NCI-H1048 (cell line): ENCODE results near the gene SLC10A2.
"Not testable (repeated sequence)": the region's sequence is repeated elsewhere in the genome, so short reads cannot be mapped to it uniquely, and the experiment has no call there.

ENCODE experiments used
- DNase-seq: peaks from one replicate; lab custom pipeline; 2025; lab: John Stamatoyannopoulos, UW

SLC10A2 gene, protein sequence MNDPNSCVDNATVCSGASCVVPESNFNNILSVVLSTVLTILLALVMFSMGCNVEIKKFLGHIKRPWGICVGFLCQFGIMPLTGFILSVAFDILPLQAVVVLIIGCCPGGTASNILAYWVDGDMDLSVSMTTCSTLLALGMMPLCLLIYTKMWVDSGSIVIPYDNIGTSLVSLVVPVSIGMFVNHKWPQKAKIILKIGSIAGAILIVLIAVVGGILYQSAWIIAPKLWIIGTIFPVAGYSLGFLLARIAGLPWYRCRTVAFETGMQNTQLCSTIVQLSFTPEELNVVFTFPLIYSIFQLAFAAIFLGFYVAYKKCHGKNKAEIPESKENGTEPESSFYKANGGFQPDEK

DNA sequence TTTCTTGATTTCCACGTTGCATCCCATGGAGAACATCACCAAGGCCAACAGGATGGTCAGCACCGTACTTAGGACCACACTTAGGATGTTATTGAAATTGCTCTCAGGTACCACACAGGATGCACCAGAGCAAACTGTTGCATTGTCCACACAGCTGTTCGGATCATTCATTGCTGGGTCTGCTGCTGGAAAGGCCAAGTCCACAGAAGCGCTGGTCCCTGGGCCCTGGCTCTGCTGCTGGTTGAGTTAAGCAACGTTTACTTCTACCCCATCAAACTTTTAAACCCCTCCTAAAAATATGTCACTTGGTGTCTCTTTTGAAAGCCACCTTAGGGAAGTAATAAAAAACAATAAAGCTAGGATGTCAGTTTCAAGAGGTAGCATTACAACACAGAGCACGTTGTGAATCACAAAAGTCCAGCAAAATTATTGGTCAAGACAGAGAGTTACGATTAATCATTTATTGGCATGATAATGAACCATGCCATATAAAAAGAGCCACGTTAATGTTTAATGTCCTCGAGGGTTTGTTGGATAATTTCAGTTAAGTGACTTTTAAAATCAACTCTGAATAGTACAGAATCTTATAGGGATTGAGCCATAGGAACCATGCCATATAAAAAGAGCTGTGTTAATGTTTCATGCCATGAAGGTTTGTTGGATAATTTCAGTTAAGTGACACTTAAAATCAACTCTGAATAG is at the start of gene SLC10A2:
Gene SLC10A2, minus strand, starts transcription at position 339 of the 702 bp plus-strand sequence. Its CDS starts 168 bp downstream, at position 171.
- no peak for DNase-seq

DNA sequence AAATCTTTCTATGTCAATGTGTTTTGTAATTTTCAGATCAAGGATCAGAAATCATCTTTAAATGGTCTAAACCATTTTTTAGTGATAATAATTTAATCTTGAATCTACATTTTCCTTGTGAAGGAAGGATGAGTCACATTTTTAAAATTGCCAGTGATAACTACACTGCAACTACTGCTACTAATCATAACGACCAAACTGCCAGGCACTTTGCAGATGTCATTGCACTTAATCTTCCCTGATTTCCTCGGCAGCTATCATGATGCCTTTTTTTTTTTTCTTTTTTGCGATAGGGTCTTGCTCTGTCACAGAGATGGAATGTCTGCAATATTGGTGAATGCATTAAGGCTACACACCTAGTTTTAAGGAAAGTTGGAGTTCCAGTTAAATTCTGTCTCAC is 41.4 kb upstream of the SLC10A2 start:
- no peak for DNase-seq

DNA sequence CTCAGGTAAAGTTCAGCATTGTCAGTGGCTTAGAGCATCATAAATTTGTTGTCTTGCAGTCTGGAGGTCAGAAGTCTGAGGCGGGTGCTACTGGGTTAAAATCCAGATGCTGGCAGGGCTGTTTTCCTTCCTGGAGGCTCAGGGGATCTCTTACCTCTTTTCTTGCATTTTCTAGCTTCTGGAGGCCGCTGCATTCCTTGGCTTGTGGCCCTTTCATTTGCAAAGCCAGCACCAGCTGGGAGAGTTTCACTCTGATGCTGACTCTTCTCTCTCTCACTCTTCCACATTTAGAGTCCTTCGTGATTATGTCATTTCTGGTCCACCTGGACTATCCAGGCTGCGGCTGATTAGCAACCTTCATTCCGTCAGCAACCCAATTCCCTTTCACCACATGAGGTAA is 38.1 kb upstream of the SLC10A2 start:
- DNase-seq = no peak

DNA sequence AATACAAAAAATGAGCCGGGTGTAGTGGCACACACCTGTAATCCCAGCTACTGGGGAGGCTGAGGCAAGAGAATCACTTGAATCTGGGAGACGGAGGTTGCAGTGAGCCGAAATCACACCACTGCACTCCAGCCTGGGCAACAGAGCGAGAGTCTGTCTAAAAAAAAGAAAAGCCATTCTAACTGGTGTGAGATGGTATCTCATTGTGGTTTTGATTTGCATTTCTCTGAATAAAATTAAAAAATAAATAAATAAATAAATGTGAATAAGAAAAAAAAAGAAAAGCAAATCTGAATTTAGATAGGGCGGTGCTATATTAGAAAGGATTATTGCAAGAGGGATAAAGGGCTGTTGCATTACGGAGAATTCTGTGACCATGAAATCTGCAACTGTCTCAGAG is 37.2 kb upstream of the SLC10A2 start:
- not testable (repeated sequence) for DNase-seq

DNA sequence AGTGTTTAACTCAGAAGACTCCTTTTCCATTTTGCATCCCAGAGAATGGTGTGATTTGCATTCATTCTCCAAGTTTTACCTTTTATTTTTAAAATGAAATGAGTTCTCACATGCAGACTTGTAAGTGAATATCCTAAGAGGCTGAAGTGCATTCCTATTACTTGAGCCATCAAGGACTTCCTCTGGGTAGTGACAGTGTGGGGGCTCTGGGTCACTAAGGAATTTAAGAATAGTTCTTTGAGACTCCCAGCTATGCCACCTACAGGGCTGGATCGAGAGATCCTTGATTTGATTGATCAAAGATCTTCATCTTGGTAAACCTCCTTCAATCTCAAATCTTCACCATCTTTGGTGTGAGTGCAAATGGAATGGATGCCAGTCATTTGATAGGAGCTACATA is 36.3 kb upstream of the SLC10A2 start:
- no peak for DNase-seq

DNA sequence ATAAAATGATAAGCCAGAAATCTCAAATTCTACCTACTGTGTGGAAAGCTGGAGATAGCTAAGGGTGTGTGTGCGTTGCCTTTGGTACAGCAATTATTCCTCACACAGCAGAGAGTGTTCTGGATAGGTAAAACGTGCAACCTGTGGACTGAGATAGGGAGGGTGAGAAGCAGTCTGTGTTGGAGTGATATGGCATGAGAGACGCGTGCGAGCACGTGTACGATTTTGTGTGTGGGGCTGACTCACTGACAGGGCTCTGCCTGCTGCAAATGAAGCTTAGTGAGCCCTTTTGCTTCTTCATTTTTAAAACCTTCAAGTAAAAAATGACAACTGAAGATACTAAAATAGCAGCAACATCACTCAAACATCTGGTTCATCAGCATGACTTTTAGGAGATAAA is 35.7 kb upstream of the SLC10A2 start:
- no peak for DNase-seq

DNA sequence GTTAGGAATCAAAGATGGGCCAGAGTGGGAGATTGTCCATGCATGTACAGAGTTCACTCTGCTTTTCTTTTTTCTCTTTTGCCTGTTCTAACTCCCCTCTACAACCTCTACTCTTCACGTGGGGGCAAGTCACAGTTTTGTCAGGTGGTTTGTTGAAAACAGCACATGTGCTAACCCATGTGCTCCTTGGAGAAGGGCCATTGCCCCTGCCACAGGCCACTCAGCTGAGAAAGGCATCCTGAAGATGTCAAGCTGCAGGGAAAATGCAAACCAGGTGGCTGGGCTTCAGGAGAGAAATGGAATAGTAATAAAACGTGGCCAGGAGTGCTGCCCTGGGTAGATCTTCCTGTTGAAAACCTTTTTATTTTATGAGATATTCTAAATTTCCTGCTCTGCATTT is 35.3 kb upstream of the SLC10A2 start:
- DNase-seq = no peak

DNA sequence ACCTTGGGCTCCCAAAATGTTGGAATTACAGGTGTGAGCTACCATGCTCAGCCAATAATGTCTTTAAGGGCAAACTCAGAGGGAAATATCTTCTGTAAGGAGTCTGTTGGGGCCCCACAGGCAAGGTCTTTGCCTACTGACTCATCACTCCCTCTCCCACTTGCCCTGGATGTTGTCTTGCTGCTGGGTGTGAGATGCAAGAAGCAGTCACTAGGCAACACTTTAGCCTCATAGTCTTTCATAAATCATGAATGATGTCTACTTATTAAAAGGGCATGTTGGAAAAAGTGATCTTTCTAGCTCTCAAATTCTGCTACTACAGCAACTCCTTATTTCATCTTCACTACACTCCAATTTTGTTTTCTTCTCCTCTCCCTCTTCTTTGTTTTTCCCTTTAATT is 34.6 kb upstream of the SLC10A2 start:
- no peak for DNase-seq

DNA sequence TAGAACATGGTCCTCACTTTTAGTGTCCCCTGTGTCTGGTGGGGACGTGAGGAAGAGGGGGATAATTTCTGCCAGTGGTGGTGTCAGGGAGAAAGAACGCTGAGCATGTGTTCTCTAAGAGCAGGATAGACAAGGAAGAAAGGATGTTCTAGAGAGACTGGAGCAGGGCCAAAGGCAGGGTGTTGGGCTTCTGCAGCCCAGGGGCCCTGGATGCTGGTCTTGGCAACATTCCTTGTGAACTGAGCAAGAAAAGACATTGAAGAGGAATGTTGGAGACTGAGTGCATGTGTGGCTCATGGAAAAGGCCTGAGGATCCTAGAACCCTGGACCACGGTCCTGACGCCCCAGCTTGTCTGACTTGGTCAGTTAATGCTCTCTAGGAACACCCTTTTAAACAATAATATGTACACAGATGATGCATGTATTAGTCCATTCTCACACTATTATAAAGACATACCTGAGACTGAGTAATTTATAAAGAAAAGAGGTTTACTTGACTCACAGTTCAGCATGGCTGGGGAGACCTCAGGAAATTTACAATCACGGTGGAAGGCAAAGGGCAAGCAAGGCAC is 33.6 kb upstream of the SLC10A2 start:
- DNase-seq = no peak

DNA sequence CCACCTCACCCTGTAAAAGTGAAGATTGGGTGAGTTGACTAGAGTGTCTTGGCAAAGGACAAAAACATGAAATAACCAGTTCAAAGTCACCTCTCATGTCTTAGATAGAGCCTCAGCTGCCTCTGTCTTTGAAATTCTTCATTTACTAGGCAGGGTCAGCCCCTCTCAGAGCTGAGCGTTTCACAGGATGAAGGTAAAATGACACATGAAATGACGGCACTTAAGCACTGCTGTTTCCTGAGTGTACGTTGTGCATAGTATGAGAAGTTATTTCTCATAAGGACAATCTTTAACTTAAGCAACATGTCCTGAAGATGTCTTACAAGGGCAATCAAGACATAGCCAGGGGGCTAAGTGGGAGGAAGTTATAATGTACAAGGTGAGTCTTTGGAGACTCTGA is 32.3 kb upstream of the SLC10A2 start:
- no peak for DNase-seq

DNA sequence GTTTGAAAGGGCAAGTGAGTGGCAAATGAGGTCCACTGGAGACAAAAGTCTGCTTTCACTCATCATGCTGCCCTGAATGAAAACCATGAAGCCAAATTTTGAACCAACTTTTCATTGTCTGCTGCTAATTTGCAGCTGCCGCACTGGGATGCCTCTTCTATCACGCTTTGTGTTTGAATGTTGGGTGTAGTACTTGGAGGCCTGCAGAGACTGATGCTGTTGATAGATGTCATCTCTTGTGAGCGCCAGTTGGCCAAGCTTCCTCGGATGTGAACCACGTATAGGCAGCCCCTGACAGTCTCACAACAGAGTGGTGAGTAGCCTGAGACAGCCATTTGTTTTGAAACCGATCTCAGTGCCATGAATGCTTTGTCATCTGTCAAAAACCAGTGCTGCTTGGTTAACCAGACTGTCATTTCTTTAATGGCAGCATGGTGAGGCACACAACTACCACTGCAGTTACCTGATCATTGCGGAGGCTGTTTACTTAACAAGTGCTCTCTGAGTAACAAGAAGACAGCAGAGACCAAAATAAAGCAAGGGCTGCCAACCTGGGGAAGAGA is 31.2 kb upstream of the SLC10A2 start:
- DNase-seq = no peak

DNA sequence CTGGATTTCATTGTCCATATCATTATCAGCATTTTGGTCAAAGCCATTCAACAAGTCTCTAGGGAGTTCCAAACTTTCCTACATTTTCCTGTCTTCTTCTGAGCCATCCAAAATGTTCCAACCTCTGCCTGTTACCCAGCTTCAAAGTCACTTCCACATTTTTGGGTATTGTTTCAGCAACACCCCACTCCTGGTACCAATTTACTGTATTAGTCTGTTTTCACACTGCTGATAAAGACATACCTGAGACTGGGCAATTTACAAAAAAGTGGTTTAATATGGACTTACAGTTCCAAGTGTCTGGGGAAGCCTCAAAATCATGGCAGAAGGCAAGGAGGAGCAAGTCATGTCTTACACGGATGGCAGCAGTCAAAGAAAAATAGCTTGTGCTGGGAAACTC is 27.4 kb upstream of the SLC10A2 start:
- DNase-seq = not testable (repeated sequence)

DNA sequence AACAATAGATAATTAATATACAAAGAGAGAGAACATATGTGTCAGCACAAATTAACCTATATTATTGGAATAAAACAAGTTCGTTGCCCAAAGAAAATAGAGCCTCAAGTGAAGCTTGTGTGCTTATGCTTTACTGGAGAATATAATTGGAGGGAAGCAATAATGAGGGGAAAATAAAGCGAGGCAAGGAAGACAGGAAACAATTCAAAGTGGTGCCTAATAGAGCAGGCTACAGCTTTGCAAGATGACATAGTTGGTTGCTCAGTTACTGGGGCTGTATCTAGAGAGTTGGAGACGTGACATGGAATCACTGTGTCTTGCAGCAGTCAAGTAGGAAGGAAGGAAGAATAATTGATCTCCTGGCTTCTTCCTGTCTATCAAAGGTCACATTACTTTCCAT is 21.1 kb upstream of the SLC10A2 start:
- DNase-seq = no peak

DNA sequence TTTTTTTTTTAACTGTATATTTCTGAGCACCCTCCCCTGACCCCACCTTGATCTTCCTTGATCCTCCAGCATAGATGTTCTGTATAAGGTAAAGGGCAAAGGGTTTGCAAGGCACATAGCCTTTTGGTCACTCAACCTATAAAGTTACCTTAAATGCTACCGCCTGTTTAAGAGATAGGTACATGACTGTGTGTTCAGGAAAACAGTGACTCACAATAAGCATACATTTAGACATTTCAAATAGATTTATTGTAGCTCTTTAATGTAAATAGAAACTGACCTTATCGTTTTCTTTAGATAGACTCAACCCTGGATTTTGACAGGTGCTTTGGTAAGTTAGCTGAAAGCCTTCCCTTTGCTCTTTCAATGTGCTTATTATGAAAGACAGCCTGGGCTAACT is 15.2 kb upstream of the SLC10A2 start:
- no peak for DNase-seq

DNA sequence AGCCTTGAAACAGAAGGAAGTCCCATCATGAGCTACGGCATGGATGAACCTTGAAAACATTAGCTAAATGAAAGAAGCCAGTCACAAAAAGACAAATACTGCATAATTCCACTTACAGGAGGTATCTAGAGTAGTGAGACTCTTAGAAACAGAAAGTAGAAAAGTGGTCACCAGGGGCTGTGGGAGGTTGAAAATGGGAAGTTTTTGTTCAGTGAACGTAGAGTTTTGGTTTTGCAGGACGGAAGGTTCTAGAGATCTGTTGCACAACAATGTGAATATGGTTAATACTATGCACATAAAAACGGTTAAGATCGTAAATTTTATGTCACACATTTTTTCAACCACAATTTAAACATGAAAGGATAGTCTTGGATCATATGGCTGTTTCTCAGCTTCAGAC is 11.9 kb upstream of the SLC10A2 start:
- no peak for DNase-seq

DNA sequence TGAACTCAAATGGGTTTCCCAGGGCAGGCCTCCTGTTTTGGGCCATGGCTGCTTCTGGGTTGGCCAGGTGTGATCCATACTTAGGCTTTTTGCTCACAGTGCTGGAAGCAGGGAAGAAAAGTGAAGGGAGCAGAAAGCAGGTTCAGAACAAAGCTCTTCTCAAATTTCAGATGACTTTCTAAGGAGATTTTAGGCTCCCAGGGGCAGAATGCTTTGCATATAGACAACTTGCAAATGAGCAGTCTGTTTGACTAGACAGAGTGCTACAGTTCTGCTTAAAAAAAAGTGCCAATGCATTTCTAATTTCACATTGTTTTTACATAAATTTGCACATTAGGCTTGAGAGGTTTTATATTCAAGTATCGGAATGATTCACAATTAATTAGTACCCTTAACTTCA is 2.6 kb upstream of the SLC10A2 start:
- DNase-seq = peak; percentile 67

DNA sequence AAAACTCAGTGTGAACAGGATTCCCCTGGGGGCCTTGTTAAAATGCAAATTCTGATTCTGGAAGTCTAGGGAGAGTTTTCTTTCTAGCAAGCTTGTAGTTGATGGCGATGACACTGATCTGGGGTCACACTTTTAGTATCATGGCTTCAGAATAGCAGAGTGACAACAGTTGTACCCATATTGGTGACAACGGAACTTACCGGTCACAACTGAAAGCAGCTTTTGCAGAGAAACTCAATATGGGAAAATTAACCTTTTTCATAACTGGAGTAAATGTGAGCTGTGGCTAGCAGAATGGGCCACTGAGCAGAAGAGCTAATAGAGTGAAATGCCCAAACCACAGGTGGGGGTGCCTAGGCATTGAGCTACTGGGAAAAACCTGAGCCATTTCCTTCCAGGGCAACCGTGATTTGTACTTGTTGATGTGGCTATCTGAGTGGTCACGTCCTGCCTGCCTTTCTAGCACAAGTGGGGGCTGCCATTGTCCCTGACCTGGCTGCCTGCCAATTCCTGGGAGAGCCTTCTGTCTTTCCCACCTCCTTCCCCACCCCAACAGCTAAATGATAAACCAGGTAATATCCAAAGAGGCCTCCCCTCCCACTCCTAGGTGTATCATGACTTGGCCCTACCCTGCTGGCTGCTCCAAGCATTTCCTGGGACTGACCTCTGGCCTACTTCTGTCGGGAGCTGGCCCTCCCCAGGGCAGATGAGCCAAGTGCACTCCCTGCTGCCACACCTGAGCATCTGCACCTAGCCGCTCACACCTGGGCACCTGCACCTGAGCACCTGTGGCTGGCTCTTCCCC is 1.7 kb upstream of the SLC10A2 start:
- peak; percentile 31 for DNase-seq

DNA sequence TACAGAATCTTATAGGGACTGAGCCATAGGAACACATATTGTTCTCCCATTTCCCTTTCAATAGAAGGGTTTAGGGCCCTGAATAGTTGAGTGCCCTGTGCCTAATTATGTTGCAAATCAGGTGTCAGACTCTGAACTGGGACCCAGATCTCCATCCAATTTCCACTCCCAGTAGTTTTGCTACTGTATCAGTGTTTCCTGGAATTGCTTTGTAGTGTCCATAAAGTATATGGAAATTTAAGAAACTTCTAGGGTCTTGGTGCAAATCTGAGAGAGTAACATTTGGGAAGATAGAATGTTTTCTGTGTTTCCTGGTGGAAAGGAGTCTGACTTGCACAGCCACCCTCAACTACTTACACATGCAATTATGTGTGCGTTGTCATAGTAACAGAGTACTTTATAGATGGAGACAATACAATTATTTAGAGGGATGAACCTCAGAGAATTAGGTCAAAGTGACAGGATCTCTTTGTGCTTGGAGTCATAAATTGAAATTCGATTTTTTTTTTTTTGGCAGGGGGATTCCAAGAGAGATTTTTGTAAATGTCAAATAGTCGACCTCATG is 646 bp upstream of the SLC10A2 start:
- no peak for DNase-seq

DNA sequence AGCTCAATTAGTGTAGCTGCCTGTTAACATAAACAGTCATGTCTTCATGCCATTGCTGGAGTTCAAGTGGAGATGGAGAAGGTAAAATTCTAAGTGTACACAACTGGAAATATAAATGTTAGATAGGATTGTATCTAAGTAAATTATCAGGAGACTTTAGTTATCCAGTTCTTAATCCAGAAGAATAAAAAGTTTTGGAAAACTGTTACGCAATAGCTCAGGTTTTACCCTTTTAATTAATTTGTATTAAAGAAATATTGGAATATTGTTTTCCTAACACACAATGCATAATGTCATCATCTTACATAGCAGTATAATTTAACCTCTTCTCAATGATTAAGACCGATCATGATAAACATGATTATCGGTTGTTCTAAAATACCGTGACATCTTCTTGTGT is 2.8 kb downstream of the SLC10A2 start:
- no peak for DNase-seq

DNA sequence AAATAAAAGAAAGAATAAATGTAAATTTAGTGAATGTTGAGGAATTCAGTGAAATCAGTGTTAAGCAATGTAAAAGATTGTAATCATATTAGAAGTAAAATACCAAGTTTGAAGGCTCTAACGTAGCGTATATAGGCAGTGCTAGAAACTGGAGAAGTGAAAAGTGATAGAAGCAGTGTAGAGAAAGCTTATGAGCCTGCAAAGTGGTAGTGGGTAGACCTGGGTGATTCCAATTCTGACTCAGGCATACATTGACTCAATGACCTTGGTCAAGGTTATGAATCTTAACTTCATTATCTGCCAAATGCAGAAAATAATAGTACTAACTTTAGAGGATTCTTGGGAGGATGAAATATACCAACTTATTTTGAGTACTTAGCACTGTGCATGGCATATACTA is 4.1 kb downstream of the SLC10A2 start:
- no peak for DNase-seq

DNA sequence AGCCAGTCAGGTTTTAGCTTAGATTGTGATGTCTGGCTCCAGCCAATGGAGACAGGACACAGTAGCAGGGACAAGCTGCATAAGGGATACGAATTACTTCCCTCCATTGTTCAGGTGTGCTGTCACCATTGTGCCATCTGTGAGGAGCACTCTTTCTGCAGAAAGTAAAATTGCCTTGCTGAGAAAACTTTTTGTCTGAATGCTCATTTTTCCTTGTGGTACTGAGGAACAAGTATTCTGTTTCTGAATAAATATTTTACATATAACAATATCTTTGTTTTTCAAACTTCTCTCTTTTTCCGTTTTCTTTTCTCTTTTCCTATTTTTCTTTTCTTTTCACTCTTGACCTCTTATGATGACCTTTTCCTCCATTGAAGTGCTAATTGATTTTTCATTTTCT is 10.2 kb downstream of the SLC10A2 start:
- DNase-seq = no peak

DNA sequence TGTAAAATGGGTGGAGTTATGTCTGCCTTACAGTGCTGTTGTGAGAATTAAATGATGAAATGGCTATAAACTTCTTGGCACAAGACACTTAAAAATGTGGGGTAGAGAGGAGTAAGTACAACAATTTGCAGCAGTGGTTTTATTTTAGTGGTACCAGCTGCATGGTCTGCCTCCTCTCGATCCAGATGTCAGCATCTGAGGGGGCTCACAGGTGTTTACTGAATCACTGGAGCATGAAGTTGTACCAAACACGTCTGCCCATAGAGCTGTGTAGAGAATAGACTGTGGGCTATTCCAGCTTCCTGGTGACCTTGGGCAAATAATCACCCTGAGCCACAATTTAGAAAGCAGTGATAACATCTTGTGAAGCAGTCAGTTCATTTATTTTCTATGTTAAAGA is 11.1 kb downstream of the SLC10A2 start:
- DNase-seq = no peak
